Measurements from ENCODE around the gene IYD. TPM values are rescaled to one million over a fixed set of nuclear protein-coding genes. Genes with fewer than 3 reads are reported as not detected.

IYD gene
- total and polyA plus RNA-seq, 4 donors: 1.6 TPM; not detected in 3

GRCh38 chr6:150328744-150329405 lies 39.9 kb upstream of the IYD start:
- WGBS, 2 donors: 94% methylated on average over 6 of the region's 6 CpGs
- Histone ChIP-seq H3K9me3 (ENCODE audit: control insufficient read depth, low read length) (no peaks in the 10 kb centered on the region), H3K4me3 (ENCODE audit: low read length in 2 of 2) (no peak overlapping the region), H3K36me3 (ENCODE audit: control insufficient read depth in 1 of 2, insufficient read depth in 2 of 2, low read length in 1 of 2) (no peaks in the 10 kb centered on the region), H3K4me1 (ENCODE audit: control insufficient read depth in 1 of 2, insufficient read depth in 2 of 2, low read length in 2 of 2) (no peaks in the 10 kb centered on the region), H3K27me3 (ENCODE audit: control insufficient read depth in 1 of 2, insufficient read depth in 2 of 2, low read length in 1 of 2) (no peaks in the 10 kb centered on the region), H3K27ac (ENCODE audit: low read depth in 1 of 2, low read length in 2 of 2) (no peak overlapping the region)
- no peak for DNase-seq
- ATAC-seq (ENCODE audit: low FRiP score): no peak
- intact Hi-C loops (cut with DNase I): no loop called here

GRCh38 chr6:150331344-150331743 lies 37.5 kb upstream of the IYD start:
- H3K27ac ChIP-seq (ENCODE audit: low read depth in 1 of 2, low read length in 2 of 2): no peak overlapping the region
- H3K4me3 ChIP-seq (ENCODE audit: low read length in 2 of 2): no peak overlapping the region
- H3K9me3 ChIP-seq (ENCODE audit: control insufficient read depth, low read length): no peaks in the 10 kb centered on the region
- DNase-seq (no peak), ATAC-seq (ENCODE audit: low FRiP score) (no peak)
- intact Hi-C loops (cut with DNase I): no loop called here
- H3K27me3 ChIP-seq (ENCODE audit: control insufficient read depth in 1 of 2, insufficient read depth in 2 of 2, low read length in 1 of 2): no peaks in the 10 kb centered on the region
- H3K36me3 ChIP-seq (ENCODE audit: control insufficient read depth in 1 of 2, insufficient read depth in 2 of 2, low read length in 1 of 2): no peaks in the 10 kb centered on the region
- no peaks in the 10 kb centered on the region for H3K4me1 ChIP-seq (ENCODE audit: control insufficient read depth in 1 of 2, insufficient read depth in 2 of 2, low read length in 2 of 2)

- Histone ChIP-seq H3K36me3 (ENCODE audit: control insufficient read depth in 1 of 2, insufficient read depth in 2 of 2, low read length in 1 of 2) (no peaks in the 10 kb centered on the region), H3K9me3 (ENCODE audit: control insufficient read depth, low read length) (no peaks in the 10 kb centered on the region), H3K27ac (ENCODE audit: low read depth in 1 of 2, low read length in 2 of 2) (no peak overlapping the region), H3K4me1 (ENCODE audit: control insufficient read depth in 1 of 2, insufficient read depth in 2 of 2, low read length in 2 of 2) (no peaks in the 10 kb centered on the region), H3K27me3 (ENCODE audit: control insufficient read depth in 1 of 2, insufficient read depth in 2 of 2, low read length in 1 of 2) (no peaks in the 10 kb centered on the region), H3K4me3 (ENCODE audit: low read length in 2 of 2) (no peak overlapping the region)
- intact Hi-C loops (cut with DNase I): loop anchor here in 1 of 2 donors (2.0 kb wide), 1 partner anchor 252 kb away; no protein-coding TSS in a partner anchor
- DNase-seq: no peak
- ATAC-seq (ENCODE audit: low FRiP score): no peak
- 93 to 94% methylated on average over 21 of the region's 21 CpGs for WGBS, 2 donors
These were observed 35.8 kb upstream of the IYD start for GRCh38 chr6:150332939-150333584.

DNA sequence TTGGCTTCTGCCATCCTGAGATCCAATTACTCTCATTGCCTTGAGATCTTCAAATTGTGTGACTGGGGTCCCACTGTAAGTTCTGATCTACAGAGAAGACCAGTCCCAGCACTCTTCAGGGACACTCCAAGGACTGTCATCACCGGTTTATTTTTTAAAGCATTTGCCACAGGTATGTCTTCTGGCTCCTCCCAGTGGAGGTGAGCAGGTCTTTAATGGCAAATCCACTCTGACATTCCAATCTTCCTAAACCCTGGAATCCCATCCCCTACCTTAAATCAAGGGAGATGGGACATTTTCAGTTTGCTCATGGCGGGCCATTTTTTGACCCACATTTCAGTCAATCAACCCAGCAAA lies 35.2 kb upstream of the IYD start:
- no peaks in the 10 kb centered on the region for H3K9me3 ChIP-seq (ENCODE audit: control insufficient read depth, low read length)
- H3K27ac ChIP-seq (ENCODE audit: low read depth in 1 of 2, low read length in 2 of 2): no peak overlapping the region
- WGBS, 2 donors: 98 to 100% methylated on average over 2 of the region's 2 CpGs
- H3K4me3 ChIP-seq (ENCODE audit: low read length in 2 of 2): no peak overlapping the region
- no peaks in the 10 kb centered on the region for H3K4me1 ChIP-seq (ENCODE audit: control insufficient read depth in 1 of 2, insufficient read depth in 2 of 2, low read length in 2 of 2)
- H3K27me3 ChIP-seq (ENCODE audit: control insufficient read depth in 1 of 2, insufficient read depth in 2 of 2, low read length in 1 of 2): no peaks in the 10 kb centered on the region
- intact Hi-C loops (cut with DNase I): loop anchor here in 1 of 2 donors (2.0 kb wide), 1 partner anchor 253 kb away; no protein-coding TSS in a partner anchor
- no peaks in the 10 kb centered on the region for H3K36me3 ChIP-seq (ENCODE audit: control insufficient read depth in 1 of 2, insufficient read depth in 2 of 2, low read length in 1 of 2)
- no peak for DNase-seq
- no peak for ATAC-seq (ENCODE audit: low FRiP score)

DNA sequence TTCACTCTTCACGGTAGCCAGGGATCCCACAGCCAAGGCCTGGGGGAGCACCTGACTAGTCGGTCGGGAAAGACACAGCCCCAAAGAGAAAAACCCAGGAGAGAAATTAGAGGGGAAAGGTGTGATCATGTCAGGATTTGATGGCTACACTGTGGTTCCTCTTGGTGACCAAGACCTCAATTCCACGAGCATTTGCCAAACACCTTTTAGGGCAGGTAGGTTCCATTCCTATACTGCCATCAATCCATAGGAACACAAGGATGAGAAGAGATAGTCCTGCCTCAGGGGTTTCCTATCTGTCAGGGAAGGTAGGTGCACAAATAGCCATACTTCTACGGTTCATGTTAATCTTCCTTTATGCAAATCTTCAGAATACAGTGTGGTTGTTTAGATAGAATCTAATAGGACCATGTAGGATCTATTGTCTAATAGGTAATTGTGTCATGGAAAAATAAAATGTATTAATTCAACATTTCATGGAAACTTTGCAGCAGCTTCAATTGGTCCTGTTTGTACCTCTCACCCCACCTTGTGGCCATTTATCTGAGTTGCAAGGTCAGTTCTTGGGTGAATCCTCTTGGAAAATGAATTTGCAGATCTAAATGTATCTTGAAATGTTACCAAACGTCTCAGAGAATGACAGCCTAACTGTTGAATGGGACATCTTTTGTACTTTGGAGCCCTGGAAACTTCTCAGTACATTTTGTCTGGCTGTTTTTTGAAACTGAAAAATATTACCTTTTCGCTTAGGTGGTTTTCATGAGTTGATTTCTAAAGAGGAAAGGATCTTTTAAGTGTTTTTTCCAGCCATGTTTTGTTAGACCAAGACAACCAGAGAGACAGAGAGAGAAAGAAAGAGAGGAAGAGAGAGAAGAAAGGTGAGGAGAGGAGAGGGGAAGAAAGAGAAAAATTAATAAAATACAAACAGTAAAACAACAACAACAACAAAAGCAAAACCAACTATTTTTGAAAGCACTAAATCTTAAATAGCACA lies 33.7 kb upstream of the IYD start:
- Histone ChIP-seq H3K4me1 (ENCODE audit: control insufficient read depth in 1 of 2, insufficient read depth in 2 of 2, low read length in 2 of 2) (no peaks in the 10 kb centered on the region), H3K27ac (ENCODE audit: low read depth in 1 of 2, low read length in 2 of 2) (no peak overlapping the region), H3K4me3 (ENCODE audit: low read length in 2 of 2) (no peak overlapping the region), H3K36me3 (ENCODE audit: control insufficient read depth in 1 of 2, insufficient read depth in 2 of 2, low read length in 1 of 2) (no peaks in the 10 kb centered on the region), H3K27me3 (ENCODE audit: control insufficient read depth in 1 of 2, insufficient read depth in 2 of 2, low read length in 1 of 2) (no peaks in the 10 kb centered on the region), H3K9me3 (ENCODE audit: control insufficient read depth, low read length) (no peaks in the 10 kb centered on the region)
- ATAC-seq (ENCODE audit: low FRiP score) (no peak), DNase-seq (no peak)
- intact Hi-C loops (cut with DNase I): loop anchor here in 1 of 2 donors (2.0 kb wide), 1 partner anchor 254 kb away; no protein-coding TSS in a partner anchor
- WGBS, 2 donors: 65 to 66% methylated on average over 7 of the region's 7 CpGs

- Histone ChIP-seq H3K27me3 (ENCODE audit: control insufficient read depth in 1 of 2, insufficient read depth in 2 of 2, low read length in 1 of 2) (no peaks in the 10 kb centered on the region), H3K4me3 (ENCODE audit: low read length in 2 of 2) (no peak overlapping the region), H3K27ac (ENCODE audit: low read depth in 1 of 2, low read length in 2 of 2) (no peak overlapping the region), H3K9me3 (ENCODE audit: control insufficient read depth, low read length) (no peaks in the 10 kb centered on the region), H3K36me3 (ENCODE audit: control insufficient read depth in 1 of 2, insufficient read depth in 2 of 2, low read length in 1 of 2) (no peaks in the 10 kb centered on the region), H3K4me1 (ENCODE audit: control insufficient read depth in 1 of 2, insufficient read depth in 2 of 2, low read length in 2 of 2) (no peaks in the 10 kb centered on the region)
- ATAC-seq (ENCODE audit: low FRiP score) (no peak), DNase-seq (no peak)
- WGBS, 2 donors: 42 to 47% methylated on average over 4 of the region's 4 CpGs
- intact Hi-C loops (cut with DNase I): no loop called here
These were observed 32.5 kb upstream of the IYD start for GRCh38 chr6:150336299-150336698.

DNA sequence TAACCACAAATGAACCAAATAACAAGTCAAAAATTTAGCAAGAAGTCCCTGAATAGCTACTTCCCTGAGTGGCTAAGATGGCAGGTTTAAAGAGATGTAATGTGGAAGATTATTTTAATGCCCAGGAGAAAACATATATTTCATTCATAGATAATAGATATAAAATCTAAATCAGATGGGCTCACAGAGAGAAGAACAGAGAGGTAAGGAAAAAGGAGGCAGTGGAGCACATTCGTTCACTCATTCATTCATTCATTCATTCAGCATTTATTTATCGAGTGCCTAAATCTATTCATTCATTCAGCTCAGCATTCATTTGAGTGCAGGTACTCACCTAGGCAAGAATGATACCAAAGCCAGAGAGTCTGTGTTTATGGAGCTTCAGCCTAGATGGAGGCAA lies 32.1 kb upstream of the IYD start:
- no peak for ATAC-seq (ENCODE audit: low FRiP score)
- 86 to 98% methylated on average over 2 of the region's 2 CpGs for WGBS, 2 donors
- Histone ChIP-seq H3K9me3 (ENCODE audit: control insufficient read depth, low read length) (no peaks in the 10 kb centered on the region), H3K27ac (ENCODE audit: low read depth in 1 of 2, low read length in 2 of 2) (no peak overlapping the region), H3K4me1 (ENCODE audit: control insufficient read depth in 1 of 2, insufficient read depth in 2 of 2, low read length in 2 of 2) (no peaks in the 10 kb centered on the region), H3K4me3 (ENCODE audit: low read length in 2 of 2) (no peak overlapping the region), H3K36me3 (ENCODE audit: control insufficient read depth in 1 of 2, insufficient read depth in 2 of 2, low read length in 1 of 2) (no peaks in the 10 kb centered on the region), H3K27me3 (ENCODE audit: control insufficient read depth in 1 of 2, insufficient read depth in 2 of 2, low read length in 1 of 2) (no peaks in the 10 kb centered on the region)
- no peak for DNase-seq
- intact Hi-C loops (cut with DNase I): no loop called here

GRCh38 chr6:150342126-150342525 lies 26.7 kb upstream of the IYD start:
- no peak overlapping the region for H3K27ac ChIP-seq (ENCODE audit: low read depth in 1 of 2, low read length in 2 of 2)
- no peaks in the 10 kb centered on the region for H3K36me3 ChIP-seq (ENCODE audit: control insufficient read depth in 1 of 2, insufficient read depth in 2 of 2, low read length in 1 of 2)
- H3K4me3 ChIP-seq (ENCODE audit: low read length in 2 of 2): no peak overlapping the region
- 71 to 81% methylated on average over 2 of the region's 2 CpGs for WGBS, 2 donors
- H3K9me3 ChIP-seq (ENCODE audit: control insufficient read depth, low read length): no peaks in the 10 kb centered on the region
- no peaks in the 10 kb centered on the region for H3K4me1 ChIP-seq (ENCODE audit: control insufficient read depth in 1 of 2, insufficient read depth in 2 of 2, low read length in 2 of 2)
- DNase-seq: no peak
- intact Hi-C loops (cut with DNase I): no loop called here
- ATAC-seq (ENCODE audit: low FRiP score): no peak
- no peaks in the 10 kb centered on the region for H3K27me3 ChIP-seq (ENCODE audit: control insufficient read depth in 1 of 2, insufficient read depth in 2 of 2, low read length in 1 of 2)

All from aorta (tissue), 5 donors.